GM13977 (cell line): Measurements from ENCODE around the gene SYK.

Source experiments
- DNase-seq: peaks from one replicate; pipeline ENCODE4 v3.0.0; 2012; ENCODE audit warnings: low spot score
- in situ Hi-C: fragments of 300-500 bp; cut with MboI; formaldehyde crosslinking; loops from one replicate; pipeline ENCODE4 v1.12.0; 2022; ENCODE audit warnings: low sequenced_read_pairs, low pct_unique_long_range_greater_than_20kb, mixed read lengths, inconsistent platforms; ENCODE audit not compliant: unreplicated experiment
- TF ChIP-seq, protein P1 (sequence below): IDR thresholded peaks from 2 replicates; pipeline ENCODE4 v1.5.1; 2012; ENCODE audit warnings: mild to moderate bottlenecking, control low read depth; ENCODE audit not compliant: insufficient read depth; ENCODE audit errors: extremely low read depth, missing control alignments

SYK gene

GRCh38 chr9:90916147-90916734, 114.6 kb downstream of the SYK start:
- TF ChIP-seq, protein P1, sequence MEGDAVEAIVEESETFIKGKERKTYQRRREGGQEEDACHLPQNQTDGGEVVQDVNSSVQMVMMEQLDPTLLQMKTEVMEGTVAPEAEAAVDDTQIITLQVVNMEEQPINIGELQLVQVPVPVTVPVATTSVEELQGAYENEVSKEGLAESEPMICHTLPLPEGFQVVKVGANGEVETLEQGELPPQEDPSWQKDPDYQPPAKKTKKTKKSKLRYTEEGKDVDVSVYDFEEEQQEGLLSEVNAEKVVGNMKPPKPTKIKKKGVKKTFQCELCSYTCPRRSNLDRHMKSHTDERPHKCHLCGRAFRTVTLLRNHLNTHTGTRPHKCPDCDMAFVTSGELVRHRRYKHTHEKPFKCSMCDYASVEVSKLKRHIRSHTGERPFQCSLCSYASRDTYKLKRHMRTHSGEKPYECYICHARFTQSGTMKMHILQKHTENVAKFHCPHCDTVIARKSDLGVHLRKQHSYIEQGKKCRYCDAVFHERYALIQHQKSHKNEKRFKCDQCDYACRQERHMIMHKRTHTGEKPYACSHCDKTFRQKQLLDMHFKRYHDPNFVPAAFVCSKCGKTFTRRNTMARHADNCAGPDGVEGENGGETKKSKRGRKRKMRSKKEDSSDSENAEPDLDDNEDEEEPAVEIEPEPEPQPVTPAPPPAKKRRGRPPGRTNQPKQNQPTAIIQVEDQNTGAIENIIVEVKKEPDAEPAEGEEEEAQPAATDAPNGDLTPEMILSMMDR, result no peak
- in situ Hi-C loops, result loop anchor here (5.0 to 25.0 kb wide), 2 partner anchors 511 to 771 kb away; no protein-coding TSS in a partner anchor
- DNase-seq, result no peak

DNA sequence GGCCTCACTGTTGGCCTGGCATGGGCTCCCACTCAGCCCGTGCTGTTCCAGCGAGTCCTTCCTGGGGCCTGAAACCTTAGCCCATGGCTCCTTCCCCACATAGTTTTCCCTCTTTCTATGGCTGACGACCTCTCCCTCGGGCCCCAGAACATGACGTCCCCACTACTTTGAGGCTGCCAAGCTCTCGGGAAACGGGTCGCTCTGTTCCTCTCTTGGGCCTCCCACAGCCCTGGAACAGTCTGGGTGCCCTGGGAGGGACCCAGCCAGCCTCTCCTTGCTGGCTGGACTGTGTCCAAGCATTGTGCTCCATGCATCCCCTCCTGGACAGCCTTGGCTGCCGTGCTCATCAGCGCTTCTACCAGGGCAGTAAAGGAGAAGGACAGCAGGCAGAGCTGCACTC, 118.3 kb downstream of the SYK start:
- in situ Hi-C loops, result loop anchor here (5.0 to 25.0 kb wide), 2 partner anchors 507 to 767 kb away; no protein-coding TSS in a partner anchor
- no peak for DNase-seq
- TF ChIP-seq, protein P1, result no peak

DNA sequence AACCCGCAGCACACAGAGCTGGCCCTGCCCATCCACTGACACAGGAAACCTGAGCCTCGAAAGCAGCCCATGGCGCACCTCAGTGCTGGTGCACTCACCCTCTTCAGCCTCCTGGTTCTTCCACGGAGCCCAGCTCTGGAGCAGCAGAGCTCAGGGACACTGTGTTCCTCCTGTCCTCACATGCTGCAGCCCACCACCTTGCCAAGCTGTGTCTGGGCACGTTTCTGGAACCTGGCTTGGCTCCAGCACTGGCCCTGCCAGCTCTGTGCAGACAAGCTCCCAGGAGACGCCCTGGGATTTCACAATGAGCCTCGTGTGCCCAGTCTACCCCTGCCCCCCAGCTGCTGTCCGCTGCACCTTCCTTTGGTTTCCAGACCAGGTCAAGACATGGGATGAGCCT, 119.5 kb downstream of the SYK start:
- in situ Hi-C loops, result loop anchor here (25.0 kb wide), 1 partner anchor 766 kb away; no protein-coding TSS in a partner anchor
- TF ChIP-seq, protein P1, result no peak
- DNase-seq, result no peak

DNA sequence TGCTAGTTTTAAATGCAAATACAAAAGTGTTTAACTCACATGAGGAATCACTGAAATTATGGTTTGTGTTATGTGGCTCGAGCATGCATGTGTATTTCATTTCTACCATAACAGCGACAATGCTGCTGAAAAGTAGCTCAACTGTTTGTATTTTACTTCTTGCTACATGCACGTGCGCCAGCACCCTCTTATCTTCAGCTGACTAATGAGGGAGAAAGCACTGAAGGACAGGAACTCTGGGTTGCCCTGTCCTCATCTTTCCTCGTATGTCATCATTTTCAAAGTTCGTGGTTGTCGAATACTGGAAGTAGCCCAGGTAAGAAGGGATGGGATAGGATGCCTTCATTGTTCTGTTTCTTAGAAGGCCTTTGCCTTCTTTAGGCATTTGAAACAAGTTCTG, 120.3 kb downstream of the SYK start:
- in situ Hi-C loops, result loop anchor here (25.0 kb wide), 1 partner anchor 765 kb away; no protein-coding TSS in a partner anchor
- TF ChIP-seq, protein P1, result no peak
- DNase-seq, result no peak

- DNase-seq, result no peak
- in situ Hi-C loops, result no loop called here
- TF ChIP-seq, protein P1, result no peak
These were observed 124.1 kb downstream of the SYK start for GRCh38 chr9:90925581-90926257.

GRCh38 chr9:90926936-90927335, 125.3 kb downstream of the SYK start:
- TF ChIP-seq, protein P1, result no peak
- in situ Hi-C loops, result no loop called here
- DNase-seq, result no peak
